ENCODE results near the gene OR2G2. TPM values are rescaled to one million over a fixed set of nuclear protein-coding genes. Genes with fewer than 3 reads are reported as not detected.

Gene OR2G2
- total and polyA plus RNA-seq, 2 donors (not counting 3 experiments of a cell fraction or from before 2014, with no cell fraction given): not detected

- Histone ChIP-seq H3K79me2 (ENCODE audit: control insufficient read depth, insufficient read depth, low read length) (no peaks in the 10 kb centered on the region), H3K27ac (ENCODE audit: insufficient read depth, low read depth, low read length) (no peak overlapping the region), H3K27me3 (ENCODE audit: control insufficient read depth in 2 of 2, insufficient read depth in 2 of 2, low read length in 2 of 2) (no peaks in the 10 kb centered on the region), H3K9me1 (replicated peaks; ENCODE audit: control insufficient read depth, extremely low read depth, insufficient read depth, low read length) (no peaks in the 10 kb centered on the region), H2AFZ (ENCODE audit: low read depth, low read length) (no peak overlapping the region), H3K36me3 (ENCODE audit: control insufficient read depth in 2 of 2, extremely low read depth in 1 of 2, insufficient read depth in 2 of 2, low read length in 2 of 2) (no peaks in the 10 kb centered on the region), H4K20me1 (replicated peaks; ENCODE audit: control insufficient read depth, extremely low read depth, insufficient read depth, low read length) (no peaks in the 10 kb centered on the region), H3K4me3 (replicated peaks in 1 of 3; ENCODE audit: insufficient read depth in 1 of 3, low read depth in 1 of 3, low read length in 3 of 3) (no peak overlapping the region), H3K9ac (replicated peaks; ENCODE audit: extremely low read depth, insufficient read depth, low read length) (no peak overlapping the region), H3K9me3 (replicated peaks; ENCODE audit: control insufficient read depth, insufficient read depth, low read length) (peaks cover 2% of the 10 kb centered on the region), H3K4me2 (ENCODE audit: insufficient read depth, low read length) (no peak overlapping the region), H3K4me1 (ENCODE audit: control insufficient read depth, extremely low read depth, insufficient read depth, low read length) (no peaks in the 10 kb centered on the region)
- no TSS peak for BruUV-seq (replicated peaks)
- TF ChIP-seq GATA2 (IDR thresholded peaks at IDR 0.05; ENCODE audit: insufficient read depth, insufficient read length, low read depth, low read length) (no peak), POLR2A (IDR thresholded peaks at IDR 0.05; ENCODE audit: low read depth, low read length) (no peak), MAX (IDR thresholded peaks at IDR 0.05; ENCODE audit: insufficient read depth, insufficient read length) (no peak), FOS (IDR thresholded peaks at IDR 0.05; ENCODE audit: borderline replicate concordance, insufficient read depth, low read length) (no peak)
- FAIRE-seq (no peak), DNase-seq (ENCODE audit: low read depth, low spot score) (no peak)
- dilution Hi-C loops (cut with MboI; ENCODE audit: extremely low pct_ligation_motif_present, low sequenced_read_pairs) (no loop called here), intact Hi-C loops (cut with micrococcal nuclease) (no loop called here)
- CTCF ChIA-PET: no interaction called here
- POLR2A ChIA-PET: no interaction called here
These were observed 45.3 kb upstream of the OR2G2 start for GRCh38 chr1:247542811-247543210.

GRCh38 chr1:247548092-247548491 is 40.1 kb upstream of the OR2G2 start:
- dilution Hi-C loops (cut with MboI; ENCODE audit: extremely low pct_ligation_motif_present, low sequenced_read_pairs): no loop called here
- Histone ChIP-seq H2AFZ (ENCODE audit: low read depth, low read length) (no peak overlapping the region), H3K4me2 (ENCODE audit: insufficient read depth, low read length) (no peak overlapping the region), H3K36me3 (ENCODE audit: control insufficient read depth in 2 of 2, extremely low read depth in 1 of 2, insufficient read depth in 2 of 2, low read length in 2 of 2) (no peaks in the 10 kb centered on the region), H3K27ac (ENCODE audit: insufficient read depth, low read depth, low read length) (no peak overlapping the region), H3K9me1 (replicated peaks; ENCODE audit: control insufficient read depth, extremely low read depth, insufficient read depth, low read length) (no peaks in the 10 kb centered on the region), H3K4me1 (ENCODE audit: control insufficient read depth, extremely low read depth, insufficient read depth, low read length) (no peaks in the 10 kb centered on the region), H3K9ac (replicated peaks; ENCODE audit: extremely low read depth, insufficient read depth, low read length) (no peak overlapping the region), H4K20me1 (replicated peaks; ENCODE audit: control insufficient read depth, extremely low read depth, insufficient read depth, low read length) (no peaks in the 10 kb centered on the region), H3K27me3 (ENCODE audit: control insufficient read depth in 2 of 2, insufficient read depth in 2 of 2, low read length in 2 of 2) (no peaks in the 10 kb centered on the region), H3K9me3 (replicated peaks; ENCODE audit: control insufficient read depth, insufficient read depth, low read length) (peaks cover 4% of the 10 kb centered on the region), H3K79me2 (ENCODE audit: control insufficient read depth, insufficient read depth, low read length) (no peaks in the 10 kb centered on the region), H3K4me3 (replicated peaks in 1 of 3; ENCODE audit: insufficient read depth in 1 of 3, low read depth in 1 of 3, low read length in 3 of 3) (no peak overlapping the region)
- DNase-seq (ENCODE audit: low read depth, low spot score) (no peak), FAIRE-seq (no peak)
- TF ChIP-seq MYC (IDR thresholded peaks at IDR 0.05; ENCODE audit: low read depth, low read length) (no peak), GATA2 (IDR thresholded peaks at IDR 0.05; ENCODE audit: insufficient read depth, insufficient read length, low read depth, low read length) (no peak), EZH2 (IDR thresholded peaks at IDR 0.05; ENCODE audit: borderline replicate concordance, low read depth, low read length, severe bottlenecking) (no peak), MAX (IDR thresholded peaks at IDR 0.05; ENCODE audit: insufficient read depth, insufficient read length) (no peak), POLR2AphosphoS5 (IDR thresholded peaks at IDR 0.05; ENCODE audit: insufficient read depth, low read depth, low read length) (no peak), CTCF (IDR thresholded peaks at IDR 0.05; ENCODE audit: extremely low read depth in 1 of 2, insufficient read depth in 1 of 2, low read depth in 1 of 2, low read length in 2 of 2) (no peak), POLR2A (IDR thresholded peaks at IDR 0.05; ENCODE audit: low read depth, low read length) (no peak), FOS (IDR thresholded peaks at IDR 0.05; ENCODE audit: borderline replicate concordance, insufficient read depth, low read length) (no peak), JUN (IDR thresholded peaks at IDR 0.05; ENCODE audit: borderline replicate concordance, insufficient read depth, insufficient read length, low read depth) (no peak)
- intact Hi-C loops (cut with micrococcal nuclease): no loop called here
- ChIA-PET CTCF (no interaction called here), POLR2A (no interaction called here)
- BruUV-seq (replicated peaks): no TSS peak
